Astrocyte of the cerebellum (primary cell): ENCODE results near the gene PNKD.

Source experiments
- DNase-seq: peaks from one replicate; pipeline ENCODE4 v3.0.0-alpha.2; 2011; ENCODE audit warnings: low read depth
- H3K4me3 ChIP-seq: 2 replicates; pipeline ENCODE4 v1.5.1; 2011; ENCODE audit warnings: mild to moderate bottlenecking, low read depth, low read length, moderate library complexity
- CTCF ChIP-seq: IDR thresholded peaks from 2 replicates; pipeline ENCODE4 v1.5.1; 2012; ENCODE audit warnings: low read length, low read depth, moderate library complexity, mild to moderate bottlenecking; ENCODE audit errors: missing control alignments
- in situ Hi-C: cut with HindIII; loops from 2 replicates; pipeline ENCODE4 v1.10.0; 2017; ENCODE audit warnings: low sequenced_read_pairs

The PNKD gene

DNA sequence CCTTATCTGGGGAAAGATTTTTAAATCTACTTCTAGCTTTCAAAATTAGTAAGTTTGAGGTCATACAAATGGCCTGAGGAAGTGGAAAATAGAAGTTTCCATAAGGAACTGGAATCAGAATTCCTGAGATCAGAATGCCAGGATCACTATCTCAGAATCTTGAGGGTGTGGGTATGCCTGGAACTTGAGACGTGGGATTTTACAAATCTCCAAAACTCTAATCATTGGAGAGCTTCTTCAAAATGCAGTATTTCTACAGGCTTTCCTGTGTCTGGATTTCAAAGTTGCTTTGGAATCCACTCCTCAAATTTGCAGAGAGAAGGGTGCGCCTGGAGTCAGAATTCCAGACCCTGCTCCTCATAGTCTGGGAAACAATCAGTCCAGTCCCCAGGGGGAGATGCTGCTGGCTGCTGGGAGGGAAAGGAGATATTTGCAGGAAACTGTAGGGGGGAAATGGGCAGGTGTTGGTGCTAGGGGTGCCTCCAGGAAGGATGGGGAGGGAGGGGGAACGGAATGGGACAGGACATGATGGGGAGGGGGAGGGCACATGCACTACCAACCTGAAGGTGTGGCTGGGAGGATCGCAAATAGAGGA is 55.3 kb downstream of the PNKD start:
- no peak overlapping the region for H3K4me3 ChIP-seq
- TF ChIP-seq CTCF: no peak
- in situ Hi-C loops: no loop called here
- DNase-seq: no peak

- in situ Hi-C loops: no loop called here
- no peak overlapping the region for H3K4me3 ChIP-seq
- no peak for DNase-seq
- no peak for TF ChIP-seq CTCF
These were observed 56.0 kb downstream of the PNKD start for GRCh38 chr2:218326315-218326714.

- no peak for DNase-seq
- H3K4me3 ChIP-seq: no peak overlapping the region
- TF ChIP-seq CTCF: no peak
- in situ Hi-C loops: no loop called here
These were observed 57.3 kb downstream of the PNKD start for GRCh38 chr2:218327451-218328210.

DNA sequence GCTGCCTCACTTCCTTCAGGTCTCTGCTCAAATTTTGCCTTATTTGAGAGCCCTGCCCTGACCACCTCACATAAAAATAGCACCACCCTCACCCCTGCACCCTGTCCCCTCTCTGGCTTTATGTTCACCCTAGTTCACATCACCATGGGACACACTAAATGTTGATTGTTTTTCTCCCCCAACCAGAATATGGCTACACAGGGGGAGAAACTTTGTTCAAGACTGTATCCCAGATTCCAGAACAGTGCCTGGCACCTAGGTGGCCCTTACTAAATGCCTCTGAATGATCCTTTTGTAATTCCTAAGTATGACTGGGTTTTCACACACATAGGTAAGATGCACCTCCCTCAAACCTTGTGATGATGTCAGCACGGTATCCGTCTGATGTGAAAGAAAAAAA is 58.0 kb downstream of the PNKD start:
- H3K4me3 ChIP-seq: no peak overlapping the region
- no peak for TF ChIP-seq CTCF
- in situ Hi-C loops: no loop called here
- no peak for DNase-seq

- in situ Hi-C loops: no loop called here
- no peak for DNase-seq
- H3K4me3 ChIP-seq: no peak overlapping the region
- no peak for TF ChIP-seq CTCF
These were observed 58.9 kb downstream of the PNKD start for GRCh38 chr2:218329027-218329825.

GRCh38 chr2:218329826-218330593 is 59.7 kb downstream of the PNKD start:
- TF ChIP-seq CTCF: no peak
- H3K4me3 ChIP-seq: no peak overlapping the region
- no peak for DNase-seq
- in situ Hi-C loops: no loop called here
